GM21526 (cell line): ENCODE data around the gene EPHA10.
"Not testable (repeated sequence)": the region's sequence is repeated elsewhere in the genome, so short reads cannot be mapped to it uniquely, and the experiment has no call there.

ENCODE experiments used
- ATAC-seq: cut with Tn5 transposase; IDR thresholded peaks from one replicate; pipeline ENCODE4 v1.9.1; 2021; ENCODE audit warnings: moderate library complexity; ENCODE audit not compliant: unreplicated experiment, low FRiP score

EPHA10 gene

DNA sequence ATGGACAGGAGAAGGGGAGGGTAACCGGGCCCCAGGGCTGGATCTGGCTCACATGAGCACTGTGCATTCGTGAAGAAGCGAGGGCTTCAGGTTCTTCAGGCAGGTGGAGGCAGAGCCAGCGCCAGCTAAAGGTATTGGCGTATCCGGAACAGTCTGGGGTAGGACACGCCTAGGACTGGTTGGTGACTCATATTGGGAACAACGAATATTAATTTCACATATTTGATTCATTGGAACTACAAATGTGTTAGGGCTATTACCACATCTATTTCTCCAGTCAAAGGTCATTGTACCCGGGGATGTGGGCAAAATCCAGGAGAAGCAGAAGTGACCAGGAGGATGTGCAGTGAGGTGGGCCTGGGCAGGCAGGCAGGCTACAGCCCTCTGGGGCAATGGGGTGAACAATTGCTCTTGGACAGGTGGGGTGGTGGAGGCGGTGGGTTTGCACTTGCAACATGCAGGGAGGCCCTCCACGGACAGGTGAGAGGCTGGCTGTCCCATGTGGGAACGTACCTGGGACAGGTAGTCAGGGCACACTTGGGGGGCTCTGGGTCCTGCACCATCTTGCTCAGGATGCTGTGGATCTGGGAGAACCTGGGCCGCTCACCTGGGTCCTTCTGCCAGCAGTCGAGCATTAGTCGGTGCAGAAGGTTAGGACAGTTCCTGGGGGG is 45.9 kb downstream of the EPHA10 start:
- no peak for ATAC-seq

DNA sequence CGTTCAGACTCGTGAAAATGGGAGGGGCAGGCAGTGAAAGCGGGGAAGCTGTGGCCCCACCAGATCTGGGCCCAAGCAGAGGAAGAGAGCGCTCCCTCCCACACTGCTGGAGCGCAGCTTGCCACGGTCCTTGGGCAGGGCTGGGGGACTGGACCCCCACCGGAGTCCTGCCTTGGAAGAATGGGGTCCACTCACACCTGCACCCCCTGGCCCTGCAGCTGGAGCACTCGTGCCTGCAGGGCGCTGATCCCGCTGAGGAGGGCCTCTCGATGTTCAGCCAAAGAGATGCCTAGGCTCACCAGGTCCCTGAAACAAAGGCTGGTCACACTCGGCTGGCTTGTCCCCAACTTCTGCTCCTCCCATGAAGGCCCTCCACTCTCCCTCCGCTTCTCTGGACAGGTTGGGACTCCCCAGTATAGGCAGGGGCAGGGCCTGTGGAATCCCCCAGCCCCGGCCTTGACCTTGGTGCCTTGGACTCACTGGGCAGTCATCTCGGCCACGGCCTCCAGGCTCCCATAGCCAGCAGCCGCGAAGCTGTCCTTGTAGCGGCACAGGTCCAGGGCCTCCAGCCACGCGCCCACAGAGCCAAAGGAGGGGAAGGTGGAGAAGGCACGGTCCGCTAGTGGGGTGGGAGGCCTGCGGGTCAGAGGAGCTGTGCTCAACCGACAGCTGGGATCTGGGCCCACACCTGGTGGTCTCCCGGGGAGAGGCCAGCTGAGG is 46.6 kb downstream of the EPHA10 start:
- no peak for ATAC-seq

DNA sequence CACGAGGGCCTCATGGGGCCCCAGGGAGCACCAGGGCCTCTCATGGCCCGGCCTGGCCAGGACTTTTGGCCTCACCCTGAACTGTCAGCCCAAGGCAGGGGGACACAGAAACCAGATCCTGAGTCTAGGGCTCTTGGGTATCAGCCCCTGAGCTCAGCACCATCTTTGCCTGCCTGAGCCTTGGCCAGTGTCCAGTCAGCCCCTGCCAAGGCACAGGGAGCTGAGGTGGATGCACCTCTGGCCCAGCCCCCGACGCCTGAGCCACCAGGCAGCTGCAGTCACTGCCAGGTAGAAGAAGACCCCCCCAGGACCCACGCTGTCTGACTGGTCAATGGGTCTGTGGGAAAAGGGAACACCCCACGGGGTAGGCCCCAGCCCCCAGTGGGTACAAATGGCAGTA is 47.3 kb downstream of the EPHA10 start:
- ATAC-seq, result no peak

DNA sequence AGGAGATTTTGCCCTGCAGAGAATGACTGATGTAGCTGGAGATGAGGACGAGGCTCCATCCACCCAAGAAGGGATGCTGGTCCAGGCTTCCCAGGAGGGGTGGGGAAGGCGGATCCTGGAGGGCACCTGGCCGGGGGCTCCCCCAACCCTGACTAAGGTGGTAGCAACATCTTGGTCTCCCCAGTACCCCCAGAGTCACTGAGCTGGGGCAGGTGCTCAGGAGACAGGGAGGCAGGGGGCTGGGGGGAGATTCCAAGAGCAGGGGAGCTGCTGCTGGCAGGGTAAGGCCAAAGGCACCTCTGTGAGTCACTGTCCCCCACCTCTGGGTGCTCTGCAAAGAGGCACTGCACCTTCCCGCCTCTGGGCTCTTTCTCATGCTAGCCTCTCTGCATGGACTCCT is 48.6 kb downstream of the EPHA10 start:
- ATAC-seq, result no peak

DNA sequence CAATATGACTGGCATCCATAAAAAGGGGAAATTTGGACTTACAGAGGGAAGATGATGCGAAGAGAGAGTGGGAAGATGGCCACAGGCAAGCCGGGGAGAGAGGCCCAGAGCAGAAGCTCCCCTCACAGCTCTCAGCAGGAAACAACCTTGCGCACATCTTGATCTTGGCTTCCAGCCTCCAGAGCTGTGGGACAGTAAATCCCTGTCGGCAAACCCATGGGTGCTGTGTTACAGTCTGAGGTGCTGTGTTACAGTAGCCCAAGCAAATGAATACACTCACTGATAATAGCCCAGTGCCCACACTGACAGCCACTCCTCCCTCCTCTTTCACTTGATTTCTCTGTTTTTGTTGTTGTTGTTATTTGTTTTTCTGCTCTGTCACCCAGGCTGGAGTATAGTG is 50.2 kb downstream of the EPHA10 start:
- no peak for ATAC-seq

DNA sequence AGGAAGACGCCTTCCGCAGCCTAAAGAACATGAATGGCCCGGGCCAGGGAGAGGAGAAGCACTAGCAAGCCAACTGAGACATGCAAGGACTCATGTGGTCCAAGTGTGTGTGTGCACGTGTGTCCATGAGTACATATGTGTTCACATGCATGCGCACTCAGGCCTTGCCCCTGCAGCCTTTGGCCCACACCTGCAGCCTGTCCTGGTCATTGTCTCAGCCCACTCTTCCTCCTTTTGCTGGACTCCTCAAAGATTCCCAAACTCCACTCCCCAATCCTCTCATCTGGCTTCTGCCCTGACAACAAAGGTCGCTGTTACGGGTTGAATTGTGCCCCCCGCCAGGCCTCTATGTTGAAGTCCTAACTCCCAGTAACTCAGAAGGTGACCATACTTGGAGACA is 50.7 kb downstream of the EPHA10 start:
- ATAC-seq, result no peak

DNA sequence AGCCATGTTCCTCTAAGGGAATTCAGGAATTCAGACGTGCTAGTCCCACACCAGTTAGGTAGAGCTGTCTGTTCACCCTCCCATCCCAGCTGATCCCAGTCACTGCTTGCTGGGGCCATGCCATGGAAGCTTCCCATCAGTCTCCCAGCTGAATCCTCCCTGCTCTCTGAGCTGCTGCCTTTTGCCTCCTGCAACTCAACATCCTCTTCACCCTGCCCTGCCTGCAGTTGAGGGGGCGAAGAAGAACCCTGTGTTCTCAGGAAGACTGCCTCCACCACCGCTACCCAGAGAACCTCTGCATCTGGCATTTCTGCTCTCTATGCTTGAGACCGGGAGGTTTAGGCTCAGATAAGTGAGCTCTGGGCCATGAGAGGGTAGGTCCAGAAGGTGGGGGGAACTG is 56.4 kb downstream of the EPHA10 start:
- no peak for ATAC-seq

DNA sequence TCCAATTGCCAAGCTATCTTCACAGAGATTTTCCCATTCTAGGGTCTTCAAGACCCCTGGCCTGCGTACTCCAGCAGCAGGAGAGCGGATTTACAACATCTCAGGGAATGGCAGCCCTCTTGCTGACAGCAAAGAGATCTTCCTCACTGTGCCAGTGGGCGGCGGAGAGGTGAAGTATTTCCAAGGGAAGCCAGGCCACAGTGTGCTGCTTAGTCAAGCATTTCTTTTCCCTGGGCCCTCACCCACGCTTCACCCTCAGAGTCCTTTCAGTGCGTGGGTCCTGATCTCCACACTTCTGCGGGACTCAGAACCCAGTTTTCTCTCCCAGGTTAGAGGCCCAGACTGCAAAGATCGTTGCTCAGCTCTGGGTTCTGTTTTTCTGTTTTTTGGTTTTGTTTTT is 59.5 kb downstream of the EPHA10 start:
- no peak for ATAC-seq

DNA sequence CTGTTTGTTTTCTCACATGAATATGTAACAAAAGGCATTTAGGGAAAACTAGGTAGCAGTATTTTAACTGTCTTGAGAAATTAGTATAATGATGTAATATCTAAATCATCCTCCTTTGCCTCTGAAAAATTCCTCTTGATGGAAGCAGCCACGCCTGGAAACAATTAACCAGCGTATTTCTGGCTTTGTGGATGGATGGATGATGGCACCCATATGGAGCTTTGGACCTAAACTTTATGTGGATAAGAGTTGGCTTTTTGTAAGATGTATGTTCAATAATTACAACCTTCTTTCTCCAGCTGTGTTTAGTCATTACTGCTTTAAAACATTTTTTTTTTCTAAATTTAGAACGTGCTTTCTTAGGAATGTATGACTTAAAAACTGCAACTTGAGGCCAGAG is 60.0 kb downstream of the EPHA10 start:
- ATAC-seq, result no peak

DNA sequence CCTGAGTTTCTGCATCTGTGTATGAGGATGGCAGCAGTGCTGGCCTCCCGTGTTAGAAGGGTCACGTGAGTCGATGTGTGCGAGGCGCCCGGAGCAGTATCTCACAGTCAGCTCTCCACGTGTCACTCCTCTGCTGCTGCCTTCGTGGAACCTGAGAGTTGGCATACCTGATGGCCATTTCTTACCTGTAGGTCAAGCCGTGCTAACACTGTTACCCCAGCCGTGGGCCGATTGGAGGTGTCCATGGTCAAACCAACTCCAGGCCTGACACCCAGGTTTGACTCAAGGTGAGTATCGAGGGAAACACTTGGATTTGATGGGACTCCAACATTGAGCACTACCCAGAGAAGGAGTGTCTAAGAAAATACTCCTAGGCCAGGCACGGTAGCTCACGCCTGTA is 61.9 kb downstream of the EPHA10 start:
- ATAC-seq, result no peak

DNA sequence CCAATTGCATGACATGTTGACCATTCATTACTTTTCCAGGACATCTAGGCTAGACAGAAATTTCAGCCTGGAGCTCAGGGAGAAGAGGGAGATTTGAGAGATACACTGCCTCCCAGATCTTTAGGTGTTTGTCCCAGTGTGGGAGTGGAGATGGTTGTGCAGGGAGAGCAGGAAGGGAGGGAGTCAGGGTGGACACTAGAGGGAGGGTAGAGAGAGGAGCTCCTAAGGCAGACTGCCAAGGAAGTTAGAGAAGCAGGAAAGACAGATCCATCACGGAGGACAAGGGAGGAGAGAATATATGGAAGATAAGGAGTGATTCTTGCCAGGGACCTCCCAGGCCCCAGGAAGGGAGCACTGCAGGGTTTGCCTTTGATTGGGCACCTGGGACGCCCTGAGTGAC is 63.9 kb downstream of the EPHA10 start:
- ATAC-seq, result no peak

DNA sequence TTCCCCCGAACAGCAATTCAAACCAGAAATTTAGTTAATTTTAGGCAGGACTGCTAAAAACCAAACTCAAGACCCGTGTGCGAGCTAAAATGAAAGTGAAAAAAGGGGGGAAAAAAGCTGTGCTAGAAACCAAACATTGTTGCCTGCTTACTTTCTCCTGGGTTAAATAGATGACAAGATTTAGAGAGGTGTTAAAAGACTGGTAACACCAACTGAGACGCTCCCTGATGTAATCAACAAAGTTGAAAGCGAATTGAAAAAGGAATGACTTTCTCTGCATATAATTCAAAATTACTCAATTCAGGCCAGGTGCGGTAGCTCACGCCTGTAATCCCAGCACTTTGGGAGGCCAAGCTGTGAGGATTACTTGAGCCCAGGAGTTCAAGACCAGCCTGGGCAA is 65.8 kb downstream of the EPHA10 start:
- no peak for ATAC-seq

DNA sequence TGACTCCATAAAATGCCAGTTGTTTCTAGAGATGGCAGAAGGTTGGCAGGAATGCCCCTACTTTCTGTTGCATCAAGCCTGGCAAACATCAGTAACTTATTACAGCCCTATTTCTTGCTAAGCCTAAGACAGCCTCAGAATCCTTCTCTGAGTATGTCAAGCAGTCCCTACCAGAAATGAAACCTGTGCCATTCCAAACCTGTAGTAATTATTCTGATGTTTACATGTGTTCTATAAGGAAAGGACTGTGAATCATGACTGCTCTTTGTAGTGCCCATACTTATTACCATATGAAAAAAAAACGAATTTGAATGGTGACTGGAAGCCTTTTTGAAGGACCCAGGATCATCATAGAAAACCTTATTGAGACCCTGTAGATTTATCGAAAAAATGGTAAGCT is 67.2 kb downstream of the EPHA10 start:
- ATAC-seq, result no peak

DNA sequence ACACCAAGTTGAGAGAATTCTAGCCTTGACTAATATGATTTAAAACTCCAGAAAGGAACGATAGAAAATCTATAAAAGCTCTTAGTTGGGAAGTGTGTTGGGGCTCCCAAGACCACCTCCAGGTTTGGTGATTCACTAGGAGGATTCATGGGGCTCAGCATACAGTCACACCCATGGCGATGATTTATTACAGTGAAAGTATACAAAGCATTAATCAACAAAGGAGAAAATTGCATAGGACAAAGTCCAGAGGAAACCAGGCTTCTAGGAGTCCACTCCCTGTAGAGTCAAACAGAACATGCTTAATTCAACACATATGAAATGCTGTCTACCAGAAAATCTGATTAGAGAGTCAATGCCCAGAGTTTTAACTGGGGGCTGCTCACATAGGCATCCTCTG is 67.8 kb downstream of the EPHA10 start:
- ATAC-seq, result no peak

DNA sequence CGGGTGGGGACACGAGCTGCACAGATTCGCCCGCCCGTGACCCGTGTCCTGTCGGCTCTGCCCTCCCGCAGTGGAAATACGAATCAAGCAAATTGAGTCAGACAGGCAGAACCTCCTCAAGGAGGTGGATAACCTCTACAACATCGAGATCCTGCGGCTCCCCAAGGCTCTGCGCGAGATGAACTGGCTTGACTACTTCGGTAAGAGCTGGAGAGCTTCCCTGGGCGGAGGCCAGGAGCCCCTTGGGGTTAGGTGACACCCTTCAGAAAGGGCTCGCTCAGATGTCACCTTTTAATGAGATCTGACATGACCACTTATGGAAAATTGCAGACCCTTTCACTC is 72.1 kb downstream of the EPHA10 start:
- ATAC-seq, result no peak

DNA sequence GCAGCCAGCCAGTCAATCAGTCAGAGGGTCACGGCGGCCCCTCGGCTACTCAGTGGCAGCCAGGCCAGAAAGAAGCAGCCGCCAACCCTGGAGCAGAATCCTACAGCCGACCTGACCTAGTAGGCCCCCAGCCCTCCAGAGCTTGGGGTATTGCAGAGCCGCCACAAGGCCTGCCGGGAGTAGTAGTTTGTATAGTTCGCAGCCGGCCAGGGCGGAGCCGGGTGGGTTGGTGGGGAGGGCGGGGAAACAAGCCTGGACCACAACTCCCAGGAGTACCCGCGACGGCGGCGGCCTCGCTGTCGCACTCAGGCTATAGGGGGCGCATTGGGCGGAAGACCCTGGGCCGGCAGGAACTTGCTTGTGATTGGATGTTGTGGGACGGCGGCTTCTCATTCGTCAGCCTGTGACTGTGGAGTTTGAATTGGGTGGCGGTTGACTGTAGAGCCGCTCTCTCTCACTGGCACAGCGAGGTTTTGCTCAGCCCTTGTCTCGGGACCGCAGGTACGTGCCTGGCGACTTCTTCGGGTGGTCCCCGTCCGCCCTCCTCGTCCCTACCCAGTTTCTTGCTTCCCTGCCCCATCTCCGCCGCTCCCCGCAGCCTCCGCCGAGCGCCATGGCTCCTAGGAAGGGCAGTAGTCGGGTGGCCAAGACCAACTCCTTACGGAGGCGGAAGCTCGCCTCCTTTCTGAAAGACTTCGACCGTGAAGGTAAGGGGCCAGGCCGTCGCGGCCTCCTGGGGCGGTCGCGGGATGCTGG is 72.7 kb downstream of the EPHA10 start, which contains the start of gene CDCA8:
Gene CDCA8 (plus strand): TSS at position 439 of the 756 bp plus-strand sequence. CDS start 175 bp downstream, at position 614.
- peak; percentile 77 for ATAC-seq

DNA sequence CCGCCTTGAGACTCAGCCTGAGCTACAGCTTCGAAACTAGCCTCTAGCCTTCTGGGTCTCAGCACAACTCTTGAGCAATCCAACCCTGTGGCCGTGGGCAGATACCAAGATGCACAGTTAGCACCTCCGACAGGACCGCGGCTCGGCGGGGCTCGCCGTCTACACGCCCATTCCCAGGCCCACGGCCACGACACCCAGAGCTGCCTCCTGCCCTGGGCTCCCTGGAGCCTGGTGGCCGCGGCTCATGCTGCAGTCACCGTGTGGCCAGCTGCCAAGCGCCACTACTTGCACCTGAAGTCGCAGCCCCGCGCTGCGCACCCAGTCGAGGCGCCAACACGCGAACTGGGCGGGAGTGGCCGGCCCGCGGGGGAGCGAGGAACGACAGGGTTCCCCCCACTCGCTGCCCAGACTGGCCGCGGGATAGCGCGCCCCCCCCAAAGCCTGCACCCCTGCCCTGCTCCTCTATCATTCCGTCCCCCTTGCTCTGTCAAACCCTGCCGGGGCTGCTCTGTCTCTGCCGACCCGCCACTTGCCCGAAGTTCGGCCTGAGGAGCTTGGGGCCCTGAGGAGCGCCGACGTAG is 73.3 kb downstream of the EPHA10 start:
- ATAC-seq, result no peak

DNA sequence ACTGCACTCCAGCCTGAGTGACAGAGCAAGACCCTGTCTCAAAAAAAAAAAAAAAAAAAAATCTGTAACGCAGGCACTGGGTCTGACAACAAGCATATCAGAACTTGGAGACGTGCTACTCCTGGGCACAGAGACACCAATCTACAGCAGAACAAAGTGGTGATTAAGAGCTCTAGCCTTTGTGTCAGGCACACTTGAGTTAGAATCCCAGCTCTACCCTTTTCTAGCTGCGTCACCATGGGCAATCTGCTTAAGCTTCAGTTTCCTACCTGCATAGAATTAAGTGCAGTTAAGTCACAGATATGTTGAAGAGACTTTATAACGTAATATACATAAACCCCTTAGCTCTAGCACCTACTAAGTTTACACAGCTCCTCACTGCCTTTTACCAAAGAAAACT is 76.0 kb downstream of the EPHA10 start:
- no peak for ATAC-seq

DNA sequence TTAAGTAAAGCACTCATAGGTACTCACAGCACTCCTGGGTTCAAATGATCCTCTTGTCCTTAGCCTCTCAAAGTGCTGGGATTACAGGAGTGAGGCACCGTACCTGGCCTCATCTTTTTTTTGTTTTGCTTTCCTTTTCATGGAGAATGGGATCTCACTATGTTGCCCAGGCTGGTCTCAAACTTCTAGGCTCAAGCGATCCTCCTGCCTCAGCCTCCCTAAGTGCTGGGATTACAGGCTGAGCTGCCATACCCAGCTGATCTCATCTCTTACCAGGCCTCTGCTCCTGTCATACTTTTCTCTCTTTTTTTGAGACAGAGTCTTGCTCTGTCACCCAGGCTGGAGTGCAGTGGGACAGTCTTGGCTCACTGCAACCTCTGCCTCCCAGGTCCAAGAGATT is 77.2 kb downstream of the EPHA10 start:
- ATAC-seq, result not testable (repeated sequence)

DNA sequence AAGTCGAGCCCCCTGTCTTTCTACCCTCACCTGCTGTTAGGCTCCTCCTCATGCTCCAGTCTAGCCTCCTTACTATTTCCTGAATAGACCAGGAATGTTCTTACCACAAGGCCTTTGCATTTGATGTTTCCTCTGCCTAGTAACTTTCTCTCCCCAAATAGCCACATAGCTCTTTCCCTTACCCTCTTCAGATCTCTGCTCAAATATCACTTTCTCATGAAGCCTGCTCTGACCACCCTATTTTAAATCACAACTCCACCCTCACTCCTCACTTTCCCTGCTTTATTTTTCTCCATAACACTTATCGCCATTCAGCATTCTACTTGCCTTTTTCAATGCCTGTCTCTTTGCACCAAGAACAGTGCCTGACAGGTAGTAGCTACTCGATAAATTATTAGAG is 79.2 kb downstream of the EPHA10 start:
- no peak for ATAC-seq

DNA sequence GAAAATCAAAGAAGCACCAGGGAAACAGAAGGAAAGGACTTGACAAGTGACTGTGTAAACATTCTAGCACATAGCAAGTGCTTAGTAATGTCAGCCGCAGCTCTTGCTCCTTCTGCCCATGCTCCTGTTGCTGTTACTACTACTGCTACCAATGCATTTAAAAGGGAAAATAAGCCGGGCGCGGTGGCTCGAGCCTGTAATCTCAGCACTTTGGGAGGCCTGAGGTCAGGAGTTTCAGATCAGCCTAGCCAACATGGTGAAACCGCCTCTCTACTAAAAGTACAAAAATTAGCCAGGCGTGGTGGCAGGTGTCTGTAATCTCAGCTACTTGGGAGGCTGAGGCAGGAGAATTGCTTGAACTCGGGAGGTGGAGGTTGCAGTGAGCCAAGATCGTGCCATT is 80.7 kb downstream of the EPHA10 start:
- not testable (repeated sequence) for ATAC-seq
